H1 (cell line): ENCODE data around the gene IL22RA2.

Source experiments
- CEBPB ChIP-seq: IDR thresholded peaks from 2 replicates; pipeline ENCODE4 v1.6.1; 2012; ENCODE audit warnings: low read depth, low read length
- HDAC6 ChIP-seq: IDR thresholded peaks from one replicate; pipeline ENCODE4 v1.7.1; 2012; ENCODE audit warnings: low read depth, mild to moderate bottlenecking, inconsistent platforms, low read length, moderate library complexity
- NANOG ChIP-seq: IDR thresholded peaks from 2 replicates; pipeline ENCODE4 v1.6.1; 2011; ENCODE audit warnings: low read length, low read depth, mild to moderate bottlenecking, inconsistent platforms; ENCODE audit not compliant: insufficient read depth, poor library complexity, severe bottlenecking
- POLR2AphosphoS5 ChIP-seq: IDR thresholded peaks from 2 replicates; pipeline ENCODE4 v1.6.1; 2011; ENCODE audit warnings: low read depth, low read length
- RAD21 ChIP-seq, 2 experiments: IDR thresholded peaks in 1 of 2; conservative IDR thresholded peaks in 1 of 2; 2 replicates each; pipeline ENCODE4 v1.6.1; 2011; ENCODE audit warnings: low read depth in 2 of 2, low read length in 2 of 2, improper control_type of control experiment in 1 of 2, inconsistent platforms in 1 of 2, mild to moderate bottlenecking in 1 of 2, moderate library complexity in 1 of 2
- SP2 ChIP-seq: IDR thresholded peaks from 2 replicates; pipeline ENCODE4 v1.6.1; 2012; ENCODE audit warnings: mild to moderate bottlenecking, low read length, inconsistent platforms
- YY1 ChIP-seq: IDR thresholded peaks from 2 replicates; pipeline ENCODE4 v1.6.1; 2011; ENCODE audit warnings: low read depth, mild to moderate bottlenecking, low read length
- TF ChIP-seq, protein P1 (sequence below), 3 experiments: IDR thresholded peaks; 1 replicate in 2 of 3; 2 replicates in 1 of 3; pipeline versions ENCODE4 v1.5.1 to v1.6.1; 2011; ENCODE audit warnings: low read length in 3 of 3, mild to moderate bottlenecking in 3 of 3, inconsistent platforms in 2 of 3, low read depth in 1 of 3, moderate library complexity in 1 of 3; ENCODE audit not compliant: insufficient read depth in 1 of 3; ENCODE audit errors: control extremely low read depth in 1 of 3

DNA sequence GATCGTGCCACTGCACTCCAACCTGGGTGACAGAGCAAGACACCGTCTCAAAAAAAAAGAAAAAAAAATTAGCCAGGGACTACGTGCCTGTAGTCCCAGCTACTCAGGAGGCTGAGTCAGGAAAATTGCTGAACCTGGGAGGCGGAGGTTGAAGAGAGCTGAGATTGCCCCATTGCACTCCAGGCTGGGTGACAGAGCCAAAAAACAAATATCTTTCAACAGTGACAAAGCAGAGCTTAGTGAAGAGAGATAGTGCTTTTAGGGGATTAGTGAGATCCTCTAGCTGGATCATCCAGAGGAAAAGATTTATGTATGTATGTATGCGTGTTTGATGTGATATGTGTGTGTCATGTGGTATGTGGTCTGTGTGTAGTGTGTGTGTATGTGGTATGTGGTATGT, 56.6 kb downstream of the IL22RA2 start:
- TF ChIP-seq, protein P1, sequence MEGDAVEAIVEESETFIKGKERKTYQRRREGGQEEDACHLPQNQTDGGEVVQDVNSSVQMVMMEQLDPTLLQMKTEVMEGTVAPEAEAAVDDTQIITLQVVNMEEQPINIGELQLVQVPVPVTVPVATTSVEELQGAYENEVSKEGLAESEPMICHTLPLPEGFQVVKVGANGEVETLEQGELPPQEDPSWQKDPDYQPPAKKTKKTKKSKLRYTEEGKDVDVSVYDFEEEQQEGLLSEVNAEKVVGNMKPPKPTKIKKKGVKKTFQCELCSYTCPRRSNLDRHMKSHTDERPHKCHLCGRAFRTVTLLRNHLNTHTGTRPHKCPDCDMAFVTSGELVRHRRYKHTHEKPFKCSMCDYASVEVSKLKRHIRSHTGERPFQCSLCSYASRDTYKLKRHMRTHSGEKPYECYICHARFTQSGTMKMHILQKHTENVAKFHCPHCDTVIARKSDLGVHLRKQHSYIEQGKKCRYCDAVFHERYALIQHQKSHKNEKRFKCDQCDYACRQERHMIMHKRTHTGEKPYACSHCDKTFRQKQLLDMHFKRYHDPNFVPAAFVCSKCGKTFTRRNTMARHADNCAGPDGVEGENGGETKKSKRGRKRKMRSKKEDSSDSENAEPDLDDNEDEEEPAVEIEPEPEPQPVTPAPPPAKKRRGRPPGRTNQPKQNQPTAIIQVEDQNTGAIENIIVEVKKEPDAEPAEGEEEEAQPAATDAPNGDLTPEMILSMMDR (IDR thresholded peaks at IDR 0.05; ENCODE audit: control extremely low read depth in 1 of 3, insufficient read depth in 1 of 3, low read depth in 1 of 3, low read length in 3 of 3): no peak
- TF ChIP-seq NANOG (no peak), POLR2AphosphoS5 (no peak), CEBPB (no peak), SP2 (no peak), HDAC6 (no peak), YY1 (no peak), RAD21 (IDR thresholded peaks at IDR 0.05 in 1 of 2, conservative IDR thresholded peaks at IDR 0.05 in 1 of 2; ENCODE audit: low read depth in 2 of 2, low read length in 2 of 2) (no peak)
